ENCODE results near the gene HEXB. TPM values are rescaled to one million over a fixed set of nuclear protein-coding genes. Genes with fewer than 3 reads are reported as not detected.

Gene HEXB
- total RNA-seq, 2 experiments from 2014 or later = 65.6 to 70.0 TPM

DNA sequence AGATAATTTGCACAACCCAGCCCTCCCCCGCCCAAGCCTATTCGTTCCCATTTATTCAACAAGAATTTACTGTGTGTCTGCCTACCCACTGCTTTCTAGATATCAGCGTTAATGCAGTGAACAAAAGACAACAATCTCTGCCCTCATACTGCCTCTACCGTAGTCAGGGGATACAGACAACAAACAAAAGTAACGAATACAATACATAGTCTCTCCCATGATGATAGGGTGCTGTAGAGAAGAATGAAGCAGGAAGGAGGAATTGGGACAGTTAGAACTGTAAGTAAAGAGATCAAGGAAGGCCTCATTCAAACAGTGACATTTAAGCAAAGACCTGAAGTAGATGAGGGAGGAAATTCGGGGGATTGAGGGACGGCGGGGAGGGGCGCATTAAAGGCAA is 80.2 kb downstream of the HEXB start:
- CTCF ChIA-PET = no interaction called here
- Mint-ChIP-seq H3K36me3 (ENCODE audit: low read depth) (peaks cover 22% of the 10 kb centered on the region), H3K4me1 (ENCODE audit: low read depth) (peaks cover 53% of the 10 kb centered on the region), H3K27ac (no peak overlapping the region), H3K27me3 (ENCODE audit: low read depth) (no peaks in the 10 kb centered on the region), H3K4me3 (peak overlapping the region; percentile 99), H3K9me3 (no peaks in the 10 kb centered on the region)
- intact Hi-C loops (cut with micrococcal nuclease) = loop anchor here (5.0 kb wide), 5 partner anchors 287 to 1412 kb away; partner anchors contain the start of genes ANKRA2, BTF3, CERT1 and GCNT4
- no peak for DNase-seq

DNA sequence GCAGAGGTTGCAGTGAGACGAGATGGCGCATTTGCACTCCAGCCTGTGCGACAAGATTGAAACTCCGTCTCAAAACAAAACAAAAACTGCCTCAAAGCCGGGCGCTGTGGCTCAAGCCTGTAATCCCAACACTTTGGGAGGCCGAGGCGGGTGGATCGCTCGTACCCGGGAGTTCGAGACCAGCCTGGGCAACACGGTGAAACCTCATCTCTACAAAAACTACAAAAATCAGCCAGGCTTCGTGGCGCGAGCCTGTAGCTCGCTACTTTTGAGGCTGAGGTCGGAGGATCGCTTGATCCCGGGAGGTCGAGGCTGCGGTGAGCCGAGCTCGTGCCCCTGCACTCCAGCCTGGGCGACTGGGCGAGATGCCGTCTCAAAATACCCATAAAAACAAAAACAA is 80.9 kb downstream of the HEXB start:
- H3K27ac Mint-ChIP-seq = no peak overlapping the region
- H3K4me1 Mint-ChIP-seq (ENCODE audit: low read depth) = peaks cover 49% of the 10 kb centered on the region
- H3K4me3 Mint-ChIP-seq = peak overlapping the region; percentile 99
- H3K9me3 Mint-ChIP-seq = no peaks in the 10 kb centered on the region
- DNase-seq = no peak
- no peaks in the 10 kb centered on the region for H3K27me3 Mint-ChIP-seq (ENCODE audit: low read depth)
- intact Hi-C loops (cut with micrococcal nuclease) = loop anchor here (2.0 to 5.0 kb wide), 8 partner anchors 81 to 1411 kb away; partner anchors contain the start of genes ANKRA2, BTF3, CERT1 and FAM169A
- CTCF ChIA-PET = interaction anchor here (1.2 kb wide), 1 partner anchor 18 kb away, joined by 3 read pairs; no protein-coding TSS in a partner anchor
- peaks cover 22% of the 10 kb centered on the region for H3K36me3 Mint-ChIP-seq (ENCODE audit: low read depth)

DNA sequence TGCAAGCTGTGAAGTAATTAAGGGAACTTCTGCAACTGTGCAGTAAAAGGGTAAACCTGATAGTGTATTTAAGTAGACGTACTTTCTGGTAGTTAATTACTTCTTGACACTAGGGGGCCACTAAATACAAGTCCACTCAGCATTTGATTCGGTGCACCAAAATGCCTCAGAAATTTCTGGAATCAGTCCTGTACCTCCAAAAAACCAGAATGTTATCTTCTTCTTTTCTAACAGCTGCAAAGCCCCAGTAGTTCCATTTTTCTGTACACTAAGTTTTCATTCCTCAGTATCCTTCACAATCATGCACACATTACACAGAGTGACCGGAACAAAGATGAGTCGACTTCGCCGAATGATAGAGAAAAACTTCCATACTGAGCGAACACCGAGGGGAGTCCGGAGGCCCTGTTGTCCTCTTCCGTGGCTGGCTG is 81.4 kb downstream of the HEXB start:
- peaks cover 22% of the 10 kb centered on the region for H3K36me3 Mint-ChIP-seq (ENCODE audit: low read depth)
- H3K9me3 Mint-ChIP-seq = no peaks in the 10 kb centered on the region
- CTCF ChIA-PET = interaction anchor here (0.6 to 1.2 kb wide), 2 partner anchors 19 to 911 kb away, joined by 3 read pairs; no protein-coding TSS in a partner anchor
- H3K4me3 Mint-ChIP-seq = peak overlapping the region; percentile 99
- intact Hi-C loops (cut with micrococcal nuclease) = loop anchor here (2.0 to 5.0 kb wide), 8 partner anchors 82 to 1411 kb away; partner anchors contain the start of genes ANKRA2, BTF3, CERT1 and FAM169A
- no peaks in the 10 kb centered on the region for H3K27me3 Mint-ChIP-seq (ENCODE audit: low read depth)
- DNase-seq = no peak
- peaks cover 45% of the 10 kb centered on the region for H3K4me1 Mint-ChIP-seq (ENCODE audit: low read depth)
- peak overlapping the region; percentile 93 for H3K27ac Mint-ChIP-seq

DNA sequence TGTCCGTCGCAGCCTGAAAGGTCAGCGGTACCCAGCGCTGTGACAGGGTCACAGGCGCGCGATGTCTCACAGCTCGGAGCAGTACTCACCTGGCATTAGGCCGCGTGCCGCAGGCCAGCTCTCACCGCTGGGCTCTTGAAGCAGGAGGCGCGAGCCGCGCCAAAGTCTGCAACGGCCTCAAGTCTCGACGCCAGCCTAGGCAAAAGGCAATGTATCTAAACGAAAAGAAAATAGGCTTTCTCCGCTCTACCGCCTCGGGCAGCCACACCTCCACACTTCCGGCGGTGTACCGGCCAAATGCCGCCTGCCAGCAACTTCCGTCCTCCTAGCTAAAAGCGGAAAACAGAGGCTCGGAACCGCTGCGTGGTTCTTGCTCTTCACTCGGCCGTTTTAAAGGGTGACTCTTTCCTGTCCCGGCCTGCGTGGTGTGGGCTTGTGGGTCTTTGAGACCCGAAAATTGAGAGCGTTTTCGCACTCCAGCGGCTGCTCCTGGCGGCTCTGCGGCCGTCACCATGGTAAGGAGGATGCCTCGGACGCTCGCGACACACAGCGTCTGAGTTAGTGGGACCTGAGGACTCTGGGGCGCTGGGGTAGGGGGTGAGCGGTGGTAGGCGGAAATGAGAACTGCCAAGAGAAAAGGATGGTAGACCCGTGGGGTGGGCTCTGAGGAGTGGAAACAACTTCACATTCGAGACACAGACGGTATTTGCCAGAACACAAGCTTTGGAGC is 82.0 kb downstream of the HEXB start, which contains the start of the genes GFM2 and NSA2:
Gene GFM2 (minus strand): TSS at position 269 of the 730 bp plus-strand sequence. CDS start 3,375 bp downstream, outside the sequence.
Gene NSA2 (plus strand): TSS at position 401 of the 730 bp plus-strand sequence. CDS start 112 bp downstream, at position 513.
- peak; percentile 96 for DNase-seq
- Mint-ChIP-seq H3K4me3 (peak within 1 kb of the TSS; percentile 99), H3K4me1 (ENCODE audit: low read depth) (peaks cover 39% of the 10 kb centered on the region), H3K9me3 (no peaks in the 10 kb centered on the region), H3K27me3 (ENCODE audit: low read depth) (no peaks in the 10 kb centered on the region), H3K27ac (peak within 1 kb of the TSS; percentile 93), H3K36me3 (ENCODE audit: low read depth) (peaks cover 23% of the 10 kb centered on the region)
- CTCF ChIA-PET = interaction anchor here (0.6 to 1.2 kb wide), 3 partner anchors 11 to 910 kb away, joined by 3 read pairs; no protein-coding TSS in a partner anchor
- intact Hi-C loops (cut with micrococcal nuclease) = loop anchor here (1.0 to 5.0 kb wide), 10 partner anchors 82 to 1410 kb away; partner anchors contain the start of genes ANKRA2, BTF3, CERT1 and FAM169A

DNA sequence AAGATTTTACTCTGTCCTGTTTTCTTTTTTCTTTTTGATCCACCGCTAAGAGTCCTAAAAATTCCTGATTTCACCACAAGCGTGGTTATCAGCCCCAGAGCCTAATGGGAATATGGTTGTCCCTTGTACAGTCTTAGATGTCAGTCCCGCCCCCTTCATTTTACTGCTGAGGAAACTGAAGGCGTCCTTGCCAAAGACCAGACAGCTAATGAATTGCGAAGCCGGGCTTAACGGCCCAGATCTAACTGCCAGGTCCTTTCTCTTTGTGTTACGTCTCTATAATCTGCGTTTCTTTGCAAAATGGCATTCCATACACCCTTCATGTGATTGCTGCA is 82.5 kb downstream of the HEXB start:
- Mint-ChIP-seq H3K4me3 (peak overlapping the region; percentile 99), H3K4me1 (ENCODE audit: low read depth) (peaks cover 36% of the 10 kb centered on the region), H3K36me3 (ENCODE audit: low read depth) (peaks cover 23% of the 10 kb centered on the region), H3K9me3 (no peaks in the 10 kb centered on the region), H3K27ac (peak overlapping the region; percentile 93), H3K27me3 (ENCODE audit: low read depth) (no peaks in the 10 kb centered on the region)
- intact Hi-C loops (cut with micrococcal nuclease) = loop anchor here (1.0 to 5.0 kb wide), 10 partner anchors 83 to 1410 kb away; partner anchors contain the start of genes ANKRA2, BTF3, CERT1 and FAM169A
- CTCF ChIA-PET = interaction anchor here (1.0 kb wide), 1 partner anchor 11 kb away, joined by 3 read pairs; no protein-coding TSS in a partner anchor
- DNase-seq = peak; percentile 10

Other genes with a start within 250 kb of the HEXB start
- under 1 TPM; 0.74 to 0.86 TPM for gene ENC1, start 44.5 kb upstream of the HEXB start, total RNA-seq
- 10 to 100 TPM; 27.7 to 28.0 TPM for gene GFM2, start 81.9 kb downstream of the HEXB start, total RNA-seq
- 100 to 1,000 TPM; 119 to 121 TPM for gene NSA2, start 82.0 kb downstream of the HEXB start, total RNA-seq
- 10 to 100 TPM in 1 of 2 experiments, 1 to 10 TPM in 1; 9.3 to 10.7 TPM for gene FAM169A, start 181.2 kb downstream of the HEXB start, total RNA-seq